Neural progenitor cell (in vitro differentiated cells): ENCODE data around the gene DDN. TPM values are rescaled to one million over a fixed set of nuclear protein-coding genes. Genes with fewer than 3 reads are reported as not detected.

Experiments used
- DNase-seq: peaks from one replicate; pipeline ENCODE4 v3.0.0-alpha.2; 2016; ENCODE audit warnings: low spot score
- H2AFZ ChIP-seq: fragments of 200-600 bp; sonication (generic); replicated peaks from 2 replicates; pipeline ENCODE4 v1.6.1; 2016; ENCODE audit warnings: antibody characterized with exemption
- H3F3A ChIP-seq: fragments of 200-600 bp; sonication (generic); 2 replicates; pipeline ENCODE4 v1.6.1; 2016; ENCODE audit warnings: antibody characterized with exemption, low read depth
- H3K27ac ChIP-seq: fragments of 200-600 bp; sonication (generic); 2 replicates; pipeline ENCODE4 v1.5.1; 2016; ENCODE audit warnings: mild to moderate bottlenecking
- H3K27me3 ChIP-seq: fragments of 200-600 bp; sonication (generic); 2 replicates; pipeline ENCODE4 v1.6.1; 2016; ENCODE audit warnings: mild to moderate bottlenecking, moderate library complexity
- H3K36me3 ChIP-seq: fragments of 200-600 bp; sonication (generic); 2 replicates; pipeline ENCODE4 v1.5.1; 2016
- H3K4me1 ChIP-seq: fragments of 200-600 bp; sonication (generic); 2 replicates; pipeline ENCODE4 v1.6.1; 2016; ENCODE audit warnings: mixed run types
- H3K4me2 ChIP-seq: fragments of 200-600 bp; sonication (generic); 2 replicates; pipeline ENCODE4 v1.6.1; 2016
- H3K4me3 ChIP-seq: fragments of 200-600 bp; sonication (generic); 2 replicates; pipeline ENCODE4 v1.5.1; 2016
- H3K79me2 ChIP-seq: fragments of 200-600 bp; sonication (generic); 2 replicates; pipeline ENCODE4 v1.6.1; 2016; ENCODE audit warnings: low read depth
- H3K9ac ChIP-seq: fragments of 200-600 bp; sonication (generic); 2 replicates; pipeline ENCODE4 v1.6.1; 2016
- H3K9me3 ChIP-seq: fragments of 200-600 bp; sonication (generic); 2 replicates; pipeline ENCODE4 v1.5.1; 2016; ENCODE audit warnings: low read depth
- H4K20me1 ChIP-seq: fragments of 200-600 bp; sonication (generic); 2 replicates; pipeline ENCODE4 v1.6.1; 2016; ENCODE audit warnings: low read depth
- H3K27ac Mint-ChIP-seq: 3 replicates; pipeline ENCODE4 v1.8.0; 2021; ENCODE audit warnings: mixed read lengths
- H3K27me3 Mint-ChIP-seq: 2 replicates; pipeline ENCODE4 v1.8.0; 2022; ENCODE audit warnings: low read depth, mild to moderate bottlenecking, inconsistent platforms, moderate library complexity, mixed read lengths; ENCODE audit not compliant: insufficient read depth
- H3K36me3 Mint-ChIP-seq: 3 replicates; pipeline ENCODE4 v1.8.0; 2021; ENCODE audit warnings: mixed read lengths
- H3K4me1 Mint-ChIP-seq: 3 replicates; pipeline ENCODE4 v1.8.0; 2021; ENCODE audit warnings: mixed read lengths
- H3K4me3 Mint-ChIP-seq: 3 replicates; pipeline ENCODE4 v1.8.0; 2021; ENCODE audit warnings: mild to moderate bottlenecking, moderate library complexity, mixed read lengths
- H3K9me3 Mint-ChIP-seq: 3 replicates; pipeline ENCODE4 v1.8.0; 2020; ENCODE audit warnings: mixed read lengths
- CTCF ChIP-seq: fragments of 200-600 bp; sonication (generic); IDR thresholded peaks from 2 replicates; pipeline ENCODE4 v1.5.1; 2017; ENCODE audit warnings: antibody characterized with exemption, mild to moderate bottlenecking
- EZH2 ChIP-seq: fragments of 200-600 bp; sonication (generic); IDR thresholded peaks from 2 replicates; pipeline ENCODE4 v1.6.1; 2017; ENCODE audit warnings: antibody characterized with exemption, mild to moderate bottlenecking, moderate library complexity
- EZH2phosphoT487 ChIP-seq: fragments of 200-600 bp; sonication (generic); IDR thresholded peaks from 2 replicates; pipeline ENCODE4 v1.6.1; 2017; ENCODE audit warnings: antibody characterized with exemption
- total RNA-seq: library from RNA; depleted of rRNA; stranded (reverse); fragments of >200 nt; gene quantifications from 2 replicates; pipeline ENCODE4 v1.2.3, GENCODE V29; 2015; ENCODE audit warnings: low replicate concordance

The DDN gene
- total RNA-seq, 1 donor from 2014 or later: not detected

- H3K27me3 ChIP-seq: peaks cover 36% of the 10 kb centered on the region
- H3K4me1 Mint-ChIP-seq: peaks cover 15% of the 10 kb centered on the region
- peaks cover 23% of the 10 kb centered on the region for H3F3A ChIP-seq
- no peaks in the 10 kb centered on the region for H3K36me3 ChIP-seq
- no peak overlapping the region for H3K27ac Mint-ChIP-seq
- H3K36me3 Mint-ChIP-seq: no peaks in the 10 kb centered on the region
- no peak overlapping the region for H2AFZ ChIP-seq
- H3K9me3 ChIP-seq: no peaks in the 10 kb centered on the region
- no peak overlapping the region for H3K4me3 ChIP-seq
- peak; percentile 41 for TF ChIP-seq CTCF
- TF ChIP-seq EZH2: no peak
- no peak for TF ChIP-seq EZH2phosphoT487
- no peak overlapping the region for H3K4me3 Mint-ChIP-seq
- H3K4me2 ChIP-seq: no peak overlapping the region
- H4K20me1 ChIP-seq: peaks cover 5% of the 10 kb centered on the region
- no peaks in the 10 kb centered on the region for H3K9me3 Mint-ChIP-seq
- H3K9ac ChIP-seq: no peak overlapping the region
- H3K79me2 ChIP-seq: no peaks in the 10 kb centered on the region
- no peak overlapping the region for H3K27ac ChIP-seq
- H3K4me1 ChIP-seq: peaks cover 22% of the 10 kb centered on the region
- peak; percentile 41 for DNase-seq
- H3K27me3 Mint-ChIP-seq: peaks cover 45% of the 10 kb centered on the region
These were observed 33.8 kb downstream of the DDN start for GRCh38 chr12:48965298-48965838.

- Histone ChIP-seq H2AFZ (no peak overlapping the region), H3K9me3 (no peaks in the 10 kb centered on the region), H3K4me3 (no peak overlapping the region), H3F3A (peaks cover 21% of the 10 kb centered on the region), H3K36me3 (no peaks in the 10 kb centered on the region), H3K4me1 (peaks cover 5% of the 10 kb centered on the region), H3K79me2 (peaks cover 4% of the 10 kb centered on the region), H3K9ac (no peak overlapping the region), H3K4me2 (no peak overlapping the region), H3K27ac (no peak overlapping the region), H3K27me3 (peaks cover 6% of the 10 kb centered on the region), H4K20me1 (no peaks in the 10 kb centered on the region)
- Mint-ChIP-seq H3K9me3 (no peaks in the 10 kb centered on the region), H3K27ac (no peak overlapping the region), H3K4me3 (no peak overlapping the region), H3K4me1 (peaks cover 13% of the 10 kb centered on the region), H3K27me3 (peaks cover 22% of the 10 kb centered on the region), H3K36me3 (no peaks in the 10 kb centered on the region)
- TF ChIP-seq EZH2: no peak
- no peak for TF ChIP-seq CTCF
- TF ChIP-seq EZH2phosphoT487: no peak
- no peak for DNase-seq
These were observed 37.4 kb downstream of the DDN start for GRCh38 chr12:48961801-48962200.

GRCh38 chr12:48961331-48961730 is 37.8 kb downstream of the DDN start:
- no peaks in the 10 kb centered on the region for H3K9me3 ChIP-seq
- no peak overlapping the region for H3K27ac ChIP-seq
- peaks cover 21% of the 10 kb centered on the region for H3K27me3 Mint-ChIP-seq
- H3K9me3 Mint-ChIP-seq: no peaks in the 10 kb centered on the region
- no peaks in the 10 kb centered on the region for H3K36me3 ChIP-seq
- H3K4me3 Mint-ChIP-seq: no peak overlapping the region
- H3K27me3 ChIP-seq: peaks cover 1% of the 10 kb centered on the region
- TF ChIP-seq EZH2phosphoT487 (no peak), EZH2 (no peak), CTCF (no peak)
- H3K4me2 ChIP-seq: no peak overlapping the region
- H3K4me1 ChIP-seq: peaks cover 5% of the 10 kb centered on the region
- H3K4me1 Mint-ChIP-seq: peaks cover 14% of the 10 kb centered on the region
- peaks cover 6% of the 10 kb centered on the region for H3K79me2 ChIP-seq
- no peak for DNase-seq
- no peaks in the 10 kb centered on the region for H4K20me1 ChIP-seq
- H3K27ac Mint-ChIP-seq: no peak overlapping the region
- no peak overlapping the region for H3K4me3 ChIP-seq
- no peak overlapping the region for H2AFZ ChIP-seq
- H3K36me3 Mint-ChIP-seq: no peaks in the 10 kb centered on the region
- no peak overlapping the region for H3K9ac ChIP-seq
- H3F3A ChIP-seq: peaks cover 25% of the 10 kb centered on the region
